ENCODE data around the gene ALKAL2. TPM values are rescaled to one million over a fixed set of nuclear protein-coding genes. Genes with fewer than 3 reads are reported as not detected.

ALKAL2 gene
- total RNA-seq, 4 donors from 2014 or later: 1.7 to 11.9 (median 2.3) TPM; not detected in 1

DNA sequence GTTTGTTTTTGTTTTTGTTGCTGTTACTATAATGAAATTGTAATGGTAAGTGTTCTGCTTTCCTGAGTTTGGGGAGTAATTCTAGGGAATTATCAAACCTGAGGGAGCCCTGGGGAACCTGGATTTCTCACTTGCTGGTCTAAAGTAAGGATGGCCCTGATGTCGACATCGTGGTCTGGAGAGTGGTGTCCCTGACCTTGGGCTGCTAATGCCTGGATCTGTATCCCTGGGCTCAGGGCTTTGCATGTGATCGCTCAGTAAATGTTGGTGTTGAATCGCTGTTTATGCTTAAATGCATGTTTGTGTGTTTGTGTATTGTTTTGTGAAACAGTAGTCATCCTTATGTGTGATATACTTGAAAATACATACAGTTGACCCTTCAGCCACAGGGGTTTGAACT, 17.0 kb downstream of the ALKAL2 start:
- H3K27me3 ChIP-seq: no peaks in the 10 kb centered on the region
- peaks cover 9 to 24% (median 22%) of the 10 kb centered on the region in 4 donors for H3K4me1 ChIP-seq
- intact Hi-C loops (cut with DNase I): no loop called here
- no peak overlapping the region for H3K4me3 ChIP-seq
- H3K27ac ChIP-seq (replicated peaks in 1 of 4): no peak overlapping the region
- no peaks in the 10 kb centered on the region for H3K9me3 ChIP-seq
- TF ChIP-seq, protein P1, sequence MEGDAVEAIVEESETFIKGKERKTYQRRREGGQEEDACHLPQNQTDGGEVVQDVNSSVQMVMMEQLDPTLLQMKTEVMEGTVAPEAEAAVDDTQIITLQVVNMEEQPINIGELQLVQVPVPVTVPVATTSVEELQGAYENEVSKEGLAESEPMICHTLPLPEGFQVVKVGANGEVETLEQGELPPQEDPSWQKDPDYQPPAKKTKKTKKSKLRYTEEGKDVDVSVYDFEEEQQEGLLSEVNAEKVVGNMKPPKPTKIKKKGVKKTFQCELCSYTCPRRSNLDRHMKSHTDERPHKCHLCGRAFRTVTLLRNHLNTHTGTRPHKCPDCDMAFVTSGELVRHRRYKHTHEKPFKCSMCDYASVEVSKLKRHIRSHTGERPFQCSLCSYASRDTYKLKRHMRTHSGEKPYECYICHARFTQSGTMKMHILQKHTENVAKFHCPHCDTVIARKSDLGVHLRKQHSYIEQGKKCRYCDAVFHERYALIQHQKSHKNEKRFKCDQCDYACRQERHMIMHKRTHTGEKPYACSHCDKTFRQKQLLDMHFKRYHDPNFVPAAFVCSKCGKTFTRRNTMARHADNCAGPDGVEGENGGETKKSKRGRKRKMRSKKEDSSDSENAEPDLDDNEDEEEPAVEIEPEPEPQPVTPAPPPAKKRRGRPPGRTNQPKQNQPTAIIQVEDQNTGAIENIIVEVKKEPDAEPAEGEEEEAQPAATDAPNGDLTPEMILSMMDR (IDR thresholded peaks at IDR 0.05): no peak
- TF ChIP-seq EP300 (IDR thresholded peaks at IDR 0.05) (no peak), POLR2A (IDR thresholded peaks at IDR 0.05; ENCODE audit: low read depth) (no peak), POLR2AphosphoS5 (IDR thresholded peaks at IDR 0.05) (no peak)
- DNase-seq (ENCODE audit: extremely low spot score): no peak
- H3K36me3 ChIP-seq: peaks cover 0 to 34% (median 24%) of the 10 kb centered on the region in 4 donors
- WGBS: 94% methylated on average over 4 of the region's 4 CpGs

- TF ChIP-seq, protein P1 (IDR thresholded peaks at IDR 0.05): no peak
- TF ChIP-seq POLR2A (IDR thresholded peaks at IDR 0.05; ENCODE audit: low read depth): no peak
- TF ChIP-seq EP300 (IDR thresholded peaks at IDR 0.05): no peak
- TF ChIP-seq POLR2AphosphoS5 (IDR thresholded peaks at IDR 0.05): no peak
- 66% methylated on average over 4 of the region's 4 CpGs for WGBS
- intact Hi-C loops (cut with DNase I): no loop called here
- H3K4me1 ChIP-seq: peaks cover 14 to 32% (median 29%) of the 10 kb centered on the region in 4 donors
- no peak for DNase-seq (ENCODE audit: extremely low spot score)
- no peak overlapping the region for H3K4me3 ChIP-seq
- H3K36me3 ChIP-seq: peaks cover 0 to 26% (median 19%) of the 10 kb centered on the region in 4 donors
- H3K27me3 ChIP-seq: no peaks in the 10 kb centered on the region
- no peaks in the 10 kb centered on the region for H3K9me3 ChIP-seq
- H3K27ac ChIP-seq (replicated peaks in 1 of 4): no peak overlapping the region
Measured at GRCh38 chr2:269356-270030, 18.4 kb downstream of the ALKAL2 start.

GRCh38 chr2:268323-268722, 19.6 kb downstream of the ALKAL2 start:
- Histone ChIP-seq H3K27ac (replicated peaks in 1 of 4) (no peak overlapping the region), H3K9me3 (no peaks in the 10 kb centered on the region), H3K4me1 (peaks cover 20 to 42% (median 38%) of the 10 kb centered on the region in 4 donors), H3K27me3 (no peaks in the 10 kb centered on the region), H3K4me3 (no peak overlapping the region), H3K36me3 (peaks cover 0 to 17% (median 14%) of the 10 kb centered on the region in 4 donors)
- intact Hi-C loops (cut with DNase I): no loop called here
- DNase-seq (ENCODE audit: extremely low spot score): peak; percentile 64
- TF ChIP-seq, protein P1 (IDR thresholded peaks at IDR 0.05): no peak

- H3K27me3 ChIP-seq: no peaks in the 10 kb centered on the region
- H3K9me3 ChIP-seq: no peaks in the 10 kb centered on the region
- peak; percentile 95 for DNase-seq (ENCODE audit: extremely low spot score)
- intact Hi-C loops (cut with DNase I): no loop called here
- H3K36me3 ChIP-seq: no peaks in the 10 kb centered on the region
- WGBS: under 1% methylated on average over 41 of the region's 73 CpGs
- TF ChIP-seq, protein P1 (IDR thresholded peaks at IDR 0.05): no peak
- no peak for TF ChIP-seq EP300 (IDR thresholded peaks at IDR 0.05)
- peak; percentile 94 to 95 for TF ChIP-seq POLR2AphosphoS5 (IDR thresholded peaks at IDR 0.05)
- peak; percentile 58 for TF ChIP-seq POLR2A (IDR thresholded peaks at IDR 0.05; ENCODE audit: low read depth)
- H3K4me1 ChIP-seq: peaks cover 23 to 45% (median 40%) of the 10 kb centered on the region in 4 donors
- H3K4me3 ChIP-seq: peak within 1 kb of the TSS; percentile 81 to 93 (median 86)
- peak within 1 kb of the TSS; percentile 73 to 78 (median 76) for H3K27ac ChIP-seq (replicated peaks in 1 of 4)
Measured at GRCh38 chr2:264493-265468, 23.1 kb downstream of the ALKAL2 start, which contains the start of gene ACP1. Gene ACP1 (plus strand): TSS chr2:264947. CDS start chr2:264965, 18 bp downstream.

Data from esophagus muscularis mucosa (tissue), 4 donors.